IMR-90 (cell line): ENCODE data around the gene COL4A2. TPM values are rescaled to one million over a fixed set of nuclear protein-coding genes. Genes with fewer than 3 reads are reported as not detected.

ENCODE experiments used
- ATAC-seq: fragments of 200-7000 bp; cut with Tn5 transposase; 2 replicates; pipeline ENCODE4 v1.9.1; 2020; ENCODE audit warnings: low read depth, mild to moderate bottlenecking, moderate library complexity
- BruUV-seq: library from RNA; stranded (reverse); fragments of 400-500 nt; replicated peaks from 2 replicates; lab custom pipeline; 2021; lab: Mats Ljungman, UMichigan
- CTCF ChIA-PET: fragments of 300-600 bp; formaldehyde crosslinking; extraction: SDS; loops from one replicate; lab custom pipeline; 2021; ENCODE audit warnings: antibody characterized with exemption; lab: Yijun Ruan, JAX
- POLR2A ChIA-PET: fragments of 300-600 bp; sonication (Branson Sonifier 250); formaldehyde crosslinking; loops from one replicate; lab custom pipeline; 2022; ENCODE audit warnings: antibody characterized with exemption; ENCODE audit not compliant: unreplicated experiment; lab: Charles Lee
- DNase-seq: peaks from one replicate; pipeline ENCODE4 v3.0.0; 2013
- H2AFZ ChIP-seq: replicated peaks from 2 replicates; pipeline ENCODE3; 2013; ENCODE audit warnings: low read length, mild to moderate bottlenecking; ENCODE audit not compliant: poor library complexity
- H2AK5ac ChIP-seq: 2 replicates; pipeline ENCODE4 v1.6.1; 2013; ENCODE audit warnings: low read depth, low read length, inconsistent platforms
- H2AK9ac ChIP-seq: replicated peaks from 2 replicates; pipeline ENCODE3; 2013; ENCODE audit warnings: mild to moderate bottlenecking, low read depth, low read length, moderate library complexity; ENCODE audit not compliant: poor library complexity
- H2BK120ac ChIP-seq: 2 replicates; pipeline ENCODE4 v1.6.1; 2013; ENCODE audit warnings: low read depth, low read length, inconsistent platforms
- H2BK15ac ChIP-seq: 3 replicates; pipeline ENCODE4 v1.6.1; 2013; ENCODE audit warnings: low read depth, low read length, inconsistent platforms
- H2BK20ac ChIP-seq: 2 replicates; pipeline ENCODE4 v1.6.1; 2013; ENCODE audit warnings: low read depth, mild to moderate bottlenecking, inconsistent platforms, low read length, moderate library complexity
- H2BK5ac ChIP-seq: 2 replicates; pipeline ENCODE4 v1.6.1; 2013; ENCODE audit warnings: mild to moderate bottlenecking, low read depth, low read length, inconsistent platforms; ENCODE audit not compliant: poor library complexity, severe bottlenecking
- H3K14ac ChIP-seq: replicated peaks from 2 replicates; pipeline ENCODE4 v1.6.1; 2013; ENCODE audit warnings: low read depth, low read length, inconsistent platforms
- H3K18ac ChIP-seq: 2 replicates; pipeline ENCODE4 v1.6.1; 2013; ENCODE audit warnings: low read depth, low read length, control low read depth
- H3K23ac ChIP-seq: 2 replicates; pipeline ENCODE4 v1.6.1; 2013; ENCODE audit warnings: low read depth, low read length, inconsistent platforms
- H3K27ac ChIP-seq: 2 replicates; pipeline ENCODE4 v1.5.1; 2013; ENCODE audit warnings: mild to moderate bottlenecking, control low read depth, low read length; ENCODE audit not compliant: insufficient read depth
- H3K27me3 ChIP-seq: 2 replicates; pipeline ENCODE4 v1.6.1; 2013; ENCODE audit warnings: low read length; ENCODE audit not compliant: control insufficient read depth, insufficient read depth
- H3K36me3 ChIP-seq: 2 replicates; pipeline ENCODE4 v1.6.1; 2013; ENCODE audit warnings: low read length, mixed read lengths; ENCODE audit not compliant: control insufficient read depth, insufficient read depth
- H3K4ac ChIP-seq: 2 replicates; pipeline ENCODE4 v1.6.1; 2013; ENCODE audit warnings: low read depth, low read length, inconsistent platforms
- H3K4me1 ChIP-seq: 2 replicates; pipeline ENCODE4 v1.6.1; 2013; ENCODE audit warnings: low read length, mixed read lengths; ENCODE audit not compliant: control insufficient read depth, insufficient read depth
- H3K4me2 ChIP-seq: 2 replicates; pipeline ENCODE4 v1.6.1; 2013; ENCODE audit warnings: low read depth, mild to moderate bottlenecking, control low read depth, low read length, moderate library complexity
- H3K4me3 ChIP-seq: 2 replicates; pipeline ENCODE4 v1.5.1; 2013; ENCODE audit warnings: low read depth, mild to moderate bottlenecking, control low read depth, low read length, moderate library complexity; ENCODE audit not compliant: insufficient read depth
- H3K56ac ChIP-seq: 2 replicates; pipeline ENCODE4 v1.6.1; 2013; ENCODE audit warnings: low read length, inconsistent platforms; ENCODE audit not compliant: insufficient read depth; ENCODE audit errors: extremely low read depth
- H3K79me1 ChIP-seq, 2 experiments: 2 replicates each; pipeline ENCODE4 v1.6.1; 2013; ENCODE audit warnings: low read length in 2 of 2, inconsistent platforms in 1 of 2, low read depth in 1 of 2
- H3K9ac ChIP-seq: 2 replicates; pipeline ENCODE4 v1.6.1; 2013; ENCODE audit warnings: low read depth, low read length, control low read depth
- H3K9me1 ChIP-seq: 2 replicates; pipeline ENCODE4 v1.6.1; 2013; ENCODE audit warnings: low read length, inconsistent platforms; ENCODE audit not compliant: insufficient read depth
- H3K9me3 ChIP-seq: 2 replicates; pipeline ENCODE4 v1.6.1; 2013; ENCODE audit warnings: low read length; ENCODE audit not compliant: control insufficient read depth, insufficient read depth
- H4K20me1 ChIP-seq: 2 replicates; pipeline ENCODE4 v1.6.1; 2013; ENCODE audit warnings: low read length, inconsistent platforms; ENCODE audit not compliant: insufficient read depth
- H4K5ac ChIP-seq: 2 replicates; pipeline ENCODE4 v1.6.1; 2013; ENCODE audit warnings: mild to moderate bottlenecking, low read depth, low read length, control low read depth
- H4K8ac ChIP-seq, 2 experiments: 2 replicates each; pipeline ENCODE4 v1.6.1; 2013; ENCODE audit warnings: low read depth in 2 of 2, low read length in 2 of 2, control low read depth in 1 of 2, inconsistent platforms in 1 of 2
- H4K91ac ChIP-seq: 2 replicates; pipeline ENCODE4 v1.6.1; 2013; ENCODE audit warnings: low read depth, low read length, inconsistent platforms; ENCODE audit not compliant: insufficient read depth
- FOS ChIP-seq: fragments of 150-350 bp; IDR thresholded peaks from 2 replicates; pipeline ENCODE4 v1.6.1; 2016; ENCODE audit warnings: low read depth, low read length
- SMC3 ChIP-seq: fragments of 150-350 bp; IDR thresholded peaks from 2 replicates; pipeline ENCODE4 v1.6.1; 2016; ENCODE audit warnings: low read depth, mild to moderate bottlenecking, antibody characterized with exemption, low read length, moderate library complexity
- WGBS, 2 experiments: methylation state at CpG; one replicate each; pipeline versions ENCODE4 v1.1.5 to v1.1.7; 2013; ENCODE audit warnings: missing lambda C conversion rate in 2 of 2; ENCODE audit not compliant: insufficient read length in 1 of 2; ENCODE audit errors: extremely low coverage in 2 of 2; 5-methylcytosine and 5-hydroxymethylcytosine counted together
- dilution Hi-C: fragments of 300-500 bp; cut with HindIII; formaldehyde crosslinking; loops from one replicate; pipeline ENCODE4 v1.14.3; 2018; ENCODE audit warnings: low sequenced_read_pairs; ENCODE audit not compliant: unreplicated experiment
- in situ Hi-C: fragments of 300-500 bp; cut with MboI; formaldehyde crosslinking; loops from 3 replicates; pipeline ENCODE4 v1.14.3; 2019; ENCODE audit warnings: low sequenced_read_pairs, inconsistent platforms, mixed read lengths
- intact Hi-C: fragments of 100-400 bp; cut with micrococcal nuclease; formaldehyde crosslinking; loops from 2 replicates; pipeline ENCODE4 v1.10.0; 2022
- polyA plus RNA-seq, 3 experiments: library from polyadenylated mRNA; depleted of rRNA; stranded (reverse); fragments of >200 nt; gene quantifications; 2 replicates each; pipeline ENCODE4 v1.2.3, GENCODE V29; 2012; ENCODE audit warnings: low replicate concordance in 1 of 3
- total RNA-seq: library from RNA; depleted of rRNA; stranded (reverse); fragments of >200 nt; gene quantifications from 2 replicates; pipeline ENCODE4 v1.2.3, GENCODE V29; 2012

Gene COL4A2
- total and polyA plus RNA-seq, 2 of the 4 experiments (the other 2 are of a cell fraction): 90.7 to 457 TPM

- intact Hi-C loops (loop anchor here (1.0 kb wide), 1 partner anchor 32 kb away; no protein-coding TSS in a partner anchor), dilution Hi-C loops (no loop called here), in situ Hi-C loops (no loop called here)
- Histone ChIP-seq H3K36me3 (peaks cover 16% of the 10 kb centered on the region), H3K56ac (peak overlapping the region; percentile 62; the same call in 1 of the 2 replicates), H3K14ac (peak overlapping the region; percentile 88), H3K4me3 (no peak overlapping the region), H3K27me3 (no peaks in the 10 kb centered on the region), H2BK20ac (peak overlapping the region; percentile 88), H3K9me3 (no peaks in the 10 kb centered on the region), H4K20me1 (peaks cover 17% of the 10 kb centered on the region; the same call in 1 of the 2 replicates), H2BK5ac (peak overlapping the region; percentile 97), H2AK5ac (peak overlapping the region; percentile 96), H2AK9ac (peak overlapping the region; percentile 79), H3K79me1 (peaks cover 46 to 83% of the 10 kb centered on the region in 2 experiments), H3K9ac (peak overlapping the region; percentile 2; the same call in 1 of the 2 replicates), H3K9me1 (peaks cover 47% of the 10 kb centered on the region), H3K4me1 (peaks cover 32% of the 10 kb centered on the region), H3K18ac (peak overlapping the region; percentile 36), H3K4me2 (peak overlapping the region; percentile 11), H2BK120ac (peak overlapping the region; percentile 89), H4K5ac (peak overlapping the region; percentile 34), H3K23ac (peak overlapping the region; percentile 68), H2AFZ (peak overlapping the region; percentile 64), H4K8ac (peak overlapping the region; percentile 7 to 81; a peak in 3 of 4 replicates), H3K27ac (peak overlapping the region; percentile 70), H2BK15ac (peak overlapping the region; percentile 83; the same call in 2 of the 3 replicates), H4K91ac (peak overlapping the region; percentile 93), H3K4ac (peak overlapping the region; percentile 95)
- DNase-seq (peak; percentile 89), ATAC-seq (peak; percentile 70)
- WGBS, 2 experiments: no CpG with 5 or more reads among the region's 4 CpGs
- 0 out of 2 replicates have a peak, but pooled peaks have one; percentile 7 for TF ChIP-seq SMC3
- no peak for TF ChIP-seq FOS
- ChIA-PET POLR2A (no interaction called here), CTCF (interaction anchor here (0.9 to 1.1 kb wide), 3 partner anchors 19 to 160 kb away, joined by 3 to 4 read pairs (median 3); no protein-coding TSS in a partner anchor)
- BruUV-seq: no TSS peak
Observed at GRCh38 chr13:110379905-110380341, 72.8 kb downstream of the COL4A2 start.
